H1 (cell line): ENCODE results near the gene DPYD. TPM values are rescaled to one million over a fixed set of nuclear protein-coding genes. Genes with fewer than 3 reads are reported as not detected.

Experiments
- CTCF ChIA-PET: fragments of 300-600 bp; sonication (Branson Sonifier 250); formaldehyde crosslinking; loops from one replicate; lab custom pipeline; 2021; ENCODE audit not compliant: partially characterized antibody; lab: Charles Lee
- POLR2A ChIA-PET: fragments of 300-600 bp; sonication (Branson Sonifier 250); formaldehyde crosslinking; loops from one replicate; lab custom pipeline; 2021; ENCODE audit warnings: inconsistent platforms; ENCODE audit not compliant: partially characterized antibody; lab: Charles Lee
- DNase-seq, 2 experiments: peaks; one replicate each; pipeline versions ENCODE4 v3.0.0 to v3.0.0-alpha.2; 2010 to 2022; ENCODE audit warnings: low spot score in 2 of 2, low read depth in 1 of 2, mixed read lengths in 1 of 2
- FAIRE-seq: peaks from 2 replicates; lab custom pipeline; 2011; peaks lifted over from hg19 to GRCh38; lab: Jason Lieb, UNC
- H2AFZ ChIP-seq: 2 replicates; pipeline ENCODE4 v1.8.1; 2012; ENCODE audit warnings: low read length, inconsistent platforms
- H2AK5ac ChIP-seq: 2 replicates; pipeline ENCODE4 v1.6.1; 2013; ENCODE audit warnings: low read depth, low read length
- H2BK120ac ChIP-seq: replicated peaks from 2 replicates; pipeline ENCODE3; 2013; ENCODE audit warnings: low read depth, low read length, inconsistent platforms
- H2BK12ac ChIP-seq: 2 replicates; pipeline ENCODE4 v1.6.1; 2013; ENCODE audit warnings: low read depth, low read length
- H2BK15ac ChIP-seq: 2 replicates; pipeline ENCODE4 v1.6.1; 2013; ENCODE audit warnings: low read length
- H2BK20ac ChIP-seq: 2 replicates; pipeline ENCODE4 v1.6.1; 2013; ENCODE audit warnings: low read length
- H2BK5ac ChIP-seq: 2 replicates; pipeline ENCODE4 v1.6.1; 2013; ENCODE audit warnings: low read depth, low read length
- H3K14ac ChIP-seq: 2 replicates; pipeline ENCODE4 v1.6.1; 2013; ENCODE audit warnings: inconsistent platforms; ENCODE audit not compliant: insufficient read length
- H3K18ac ChIP-seq: 2 replicates; pipeline ENCODE4 v1.6.1; 2013; ENCODE audit warnings: low read length; ENCODE audit errors: extremely low read depth
- H3K23ac ChIP-seq: 2 replicates; pipeline ENCODE4 v1.6.1; 2013; ENCODE audit warnings: inconsistent platforms; ENCODE audit not compliant: insufficient read length
- H3K23me2 ChIP-seq: 2 replicates; pipeline ENCODE4 v1.6.1; 2013; ENCODE audit warnings: low read depth, low read length
- H3K27ac ChIP-seq: 2 replicates; pipeline ENCODE4 v1.6.1; 2011; ENCODE audit warnings: low read depth, low read length, inconsistent platforms
- H3K27me3 ChIP-seq, 4 experiments: replicated peaks in 1 of 4; 1 replicate in 1 of 4; 2 replicates in 3 of 4; pipeline versions ENCODE4 v1.6.1 to v1.8.1; 2011 to 2013; ENCODE audit warnings: low read length in 3 of 4, mild to moderate bottlenecking in 3 of 4, inconsistent platforms in 2 of 4, mixed read lengths in 2 of 4, moderate library complexity in 1 of 4; ENCODE audit not compliant: control insufficient read depth in 3 of 4, insufficient read depth in 3 of 4; ENCODE audit errors: extremely low read depth in 1 of 4
- H3K36me3 ChIP-seq, 4 experiments: 2 replicates each; pipeline versions ENCODE4 v1.6.1 to v1.8.1; 2011 to 2013; ENCODE audit warnings: mild to moderate bottlenecking in 4 of 4, low read length in 3 of 4, moderate library complexity in 2 of 4, control low read depth in 1 of 4, inconsistent platforms in 1 of 4; ENCODE audit not compliant: insufficient read depth in 4 of 4, control insufficient read depth in 2 of 4
- H3K4ac ChIP-seq: replicated peaks from 2 replicates; pipeline ENCODE3; 2013; ENCODE audit warnings: low read length, low read depth, mixed read lengths, inconsistent platforms; ENCODE audit not compliant: insufficient read length
- H3K4me1 ChIP-seq, 4 experiments: replicated peaks in 1 of 4; 1 replicate in 1 of 4; 2 replicates in 3 of 4; pipeline versions ENCODE4 v1.6.1 to v1.8.1; 2011 to 2013; ENCODE audit warnings: low read length in 3 of 4, inconsistent platforms in 2 of 4, mixed read lengths in 1 of 4; ENCODE audit not compliant: insufficient read depth in 4 of 4, control insufficient read depth in 3 of 4
- H3K4me2 ChIP-seq, 2 experiments: 2 replicates each; pipeline versions ENCODE4 v1.6.1 to v1.8.1; 2011 to 2013; ENCODE audit warnings: low read depth in 2 of 2, low read length in 2 of 2, control low read depth in 1 of 2, inconsistent platforms in 1 of 2, mild to moderate bottlenecking in 1 of 2; ENCODE audit not compliant: insufficient read depth in 1 of 2
- H3K4me3 ChIP-seq, 4 experiments: fragments of 200-600, 300-600 bp in 1 of 4; sonication (generic), shearing (Covaris generic), sonication (Bioruptor Twin) in 1 of 4; 2 replicates each; pipeline versions ENCODE4 v1.5.1 to v1.8.1; 2011 to 2016; ENCODE audit warnings: low read length in 4 of 4, low read depth in 3 of 4, control low read depth in 2 of 4, inconsistent platforms in 2 of 4, mild to moderate bottlenecking in 2 of 4, mixed read lengths in 1 of 4, moderate library complexity in 1 of 4; ENCODE audit not compliant: insufficient read depth in 2 of 4; ENCODE audit errors: extremely low read depth in 1 of 4
- H3K56ac ChIP-seq: replicated peaks from 2 replicates; pipeline ENCODE3; 2013; ENCODE audit warnings: low read depth, mild to moderate bottlenecking, mixed read lengths, low read length, inconsistent platforms; ENCODE audit not compliant: insufficient read length
- H3K79me1 ChIP-seq: 2 replicates; pipeline ENCODE4 v1.6.1; 2013; ENCODE audit warnings: low read depth, low read length, control low read depth
- H3K79me2 ChIP-seq, 2 experiments: 2 replicates each; pipeline versions ENCODE4 v1.6.1 to v1.8.1; 2012 to 2013; ENCODE audit warnings: low read length in 2 of 2, mild to moderate bottlenecking in 2 of 2, inconsistent platforms in 1 of 2; ENCODE audit not compliant: insufficient read depth in 2 of 2, control insufficient read depth in 1 of 2
- H3K9ac ChIP-seq, 4 experiments: replicated peaks in 1 of 4; 1 replicate in 1 of 4; 2 replicates in 3 of 4; pipeline versions ENCODE4 v1.6.1 to v1.8.1; 2011 to 2013; ENCODE audit warnings: low read depth in 3 of 4, low read length in 3 of 4, control low read depth in 2 of 4, mild to moderate bottlenecking in 2 of 4, moderate library complexity in 2 of 4, inconsistent platforms in 1 of 4; ENCODE audit errors: extremely low read depth in 1 of 4
- H3K9me3 ChIP-seq, 2 experiments: 2 replicates each; pipeline versions ENCODE4 v1.6.1 to v1.8.1; 2012 to 2013; ENCODE audit warnings: mild to moderate bottlenecking in 2 of 2, moderate library complexity in 2 of 2, control low read depth in 1 of 2, inconsistent platforms in 1 of 2, low read depth in 1 of 2, low read length in 1 of 2, mixed read lengths in 1 of 2; ENCODE audit not compliant: insufficient read depth in 2 of 2
- H4K20me1 ChIP-seq, 2 experiments: replicated peaks in 1 of 2; 2 replicates each; pipeline versions ENCODE3 to v1.8.1; 2011 to 2013; ENCODE audit warnings: inconsistent platforms in 2 of 2, low read length in 2 of 2, mild to moderate bottlenecking in 1 of 2; ENCODE audit not compliant: insufficient read depth in 2 of 2, control insufficient read depth in 1 of 2
- H4K5ac ChIP-seq: 2 replicates; pipeline ENCODE4 v1.6.1; 2013; ENCODE audit warnings: low read length, low read depth, mixed read lengths, inconsistent platforms; ENCODE audit not compliant: insufficient read length
- H4K8ac ChIP-seq: 2 replicates; pipeline ENCODE4 v1.8.0; 2013; ENCODE audit warnings: mild to moderate bottlenecking, moderate library complexity, low read length, inconsistent platforms; ENCODE audit not compliant: insufficient read depth; ENCODE audit errors: extremely low read depth
- H4K91ac ChIP-seq: replicated peaks from 2 replicates; pipeline ENCODE3; 2013; ENCODE audit warnings: low read length, mixed read lengths, inconsistent platforms; ENCODE audit not compliant: insufficient read length
- ATF2 ChIP-seq: IDR thresholded peaks from 2 replicates; pipeline ENCODE4 v1.6.1; 2012; ENCODE audit warnings: low read length, inconsistent platforms
- ATF3 ChIP-seq: IDR thresholded peaks from 2 replicates; pipeline ENCODE4 v1.6.1; 2011; ENCODE audit warnings: low read depth, mild to moderate bottlenecking, low read length; ENCODE audit not compliant: insufficient read depth
- CBX8 ChIP-seq: fragments of 300-800, 300-1000 bp; sonication (generic); IDR thresholded peaks from 2 replicates; pipeline ENCODE4 v1.7.1; 2016; ENCODE audit warnings: low read depth, low read length, borderline replicate concordance
- EGR1 ChIP-seq: IDR thresholded peaks from 2 replicates; pipeline ENCODE4 v1.6.1; 2011; ENCODE audit warnings: low read depth, low read length, borderline replicate concordance
- EZH2 ChIP-seq: fragments of 200-600 bp; sonication (generic); IDR thresholded peaks from 2 replicates; pipeline ENCODE4 v1.7.1; 2012; ENCODE audit warnings: low read depth, mild to moderate bottlenecking, moderate library complexity, low read length, inconsistent platforms; ENCODE audit not compliant: severe bottlenecking
- JUN ChIP-seq: IDR thresholded peaks from 2 replicates; pipeline ENCODE4 v1.6.1; 2011; ENCODE audit warnings: low read depth, mild to moderate bottlenecking, improper control_type of control experiment, low read length
- NRF1 ChIP-seq: IDR thresholded peaks from 2 replicates; pipeline ENCODE4 v1.6.1; 2011; ENCODE audit warnings: mild to moderate bottlenecking, low read depth, low read length, improper control_type of control experiment
- POLR2A ChIP-seq, 2 experiments: IDR thresholded peaks; 1 replicate in 1 of 2; 2 replicates in 1 of 2; pipeline ENCODE4 v1.6.1; 2011; ENCODE audit warnings: low read depth in 2 of 2, low read length in 2 of 2, mild to moderate bottlenecking in 2 of 2; ENCODE audit errors: control extremely low read depth in 1 of 2
- TBP ChIP-seq: IDR thresholded peaks from 2 replicates; pipeline ENCODE4 v1.6.1; 2011; ENCODE audit warnings: low read depth, low read length, improper control_type of control experiment
- whole genome bisulfite sequencing, 2 experiments: shearing (Covaris generic) in 1 of 2; methylation state at CpG; one replicate each; pipeline versions ENCODE4 v1.1.6 to v1.1.7; 2013 to 2015; ENCODE audit warnings: low lambda C conversion rate in 2 of 2, mixed read lengths in 2 of 2, inconsistent platforms in 1 of 2, low coverage in 1 of 2, missing lambda C conversion rate in 1 of 2; ENCODE audit not compliant: insufficient replicate concordance in 2 of 2, insufficient coverage in 1 of 2, insufficient read length in 1 of 2; ENCODE audit errors: extremely low coverage in 1 of 2, missing lambda C conversion rate in 1 of 2; 5-methylcytosine and 5-hydroxymethylcytosine counted together
- polyA plus RNA-seq, 7 experiments: library from polyadenylated mRNA; depleted of rRNA in 3 of 7; stranded (reverse) in 5 of 7; unstranded in 2 of 7; fragments of >200 nt in 5 of 7; fragments of 200-250 nt in 2 of 7; gene quantifications; 1 replicate in 5 of 7; 2 replicates in 1 of 7; 4 replicates in 1 of 7; pipeline versions ENCODE4 v1.2.1 to v1.2.3, GENCODE V29; 2011 to 2013; ENCODE audit warnings: missing spikeins in 2 of 7, mixed read lengths in 2 of 7
- total RNA-seq: library from RNA; stranded (reverse); fragmentation: NEBNext Ultra II Directional; extraction: Animal tissue kit (Norgen Biotek cat#: 25700); gene quantifications from 2 replicates; pipeline ENCODE4 v1.2.1, GENCODE V29; 2021

DPYD gene
- total and polyA plus RNA-seq, 2 of the 8 experiments (the other 6 are each of a cell fraction or from before 2014, with no cell fraction given): 0.29 to 0.73 TPM

- no peak overlapping the region for H4K5ac ChIP-seq
- no peak overlapping the region for H3K18ac ChIP-seq
- no peak overlapping the region for H3K23ac ChIP-seq
- H3K4me1 ChIP-seq: no peaks in the 10 kb centered on the region
- H3K9me3 ChIP-seq: peaks cover 0 to 5% of the 10 kb centered on the region in 2 experiments; a peak in 2 of 4 replicates
- no peak overlapping the region for H2AFZ ChIP-seq
- no peak overlapping the region for H3K4me3 ChIP-seq
- DNase-seq (no peak), FAIRE-seq (no peak)
- H3K27ac ChIP-seq: no peak overlapping the region
- no peak overlapping the region for H2BK120ac ChIP-seq
- H3K79me1 ChIP-seq: no peaks in the 10 kb centered on the region
- H3K4me2 ChIP-seq: no peak overlapping the region
- no peaks in the 10 kb centered on the region for H3K36me3 ChIP-seq
- H4K91ac ChIP-seq: no peak overlapping the region
- no peak overlapping the region for H2BK15ac ChIP-seq
- no peak overlapping the region for H3K9ac ChIP-seq
- ChIA-PET POLR2A (no interaction called here), CTCF (interaction anchor here (0.6 kb wide), 1 partner anchor 51 kb away, joined by 3 read pairs; no protein-coding TSS in a partner anchor)
- H3K27me3 ChIP-seq: no peaks in the 10 kb centered on the region
- no peak overlapping the region for H3K4ac ChIP-seq
- WGBS, 2 experiments: 88% methylated on average over 1 of the region's 1 CpG; no CpG with 5 or more reads in 1 of the 2 experiments
- H4K8ac ChIP-seq: no peak overlapping the region
- H3K56ac ChIP-seq: no peak overlapping the region
- no peak overlapping the region for H3K14ac ChIP-seq
- H3K23me2 ChIP-seq: no peaks in the 10 kb centered on the region
- no peak overlapping the region for H2BK5ac ChIP-seq
- TF ChIP-seq CBX8 (no peak), NRF1 (no peak), ATF2 (no peak), EGR1 (no peak), POLR2A (IDR thresholded peaks at IDR 0.05; ENCODE audit: control extremely low read depth in 1 of 2, low read depth in 2 of 2, low read length in 2 of 2) (no peak), EZH2 (no peak), ATF3 (no peak), JUN (no peak), TBP (no peak)
- no peaks in the 10 kb centered on the region for H3K79me2 ChIP-seq
- no peaks in the 10 kb centered on the region for H4K20me1 ChIP-seq
- no peak overlapping the region for H2BK20ac ChIP-seq
- no peak overlapping the region for H2AK5ac ChIP-seq
- H2BK12ac ChIP-seq: no peak overlapping the region
Observed at GRCh38 chr1:97281962-97282361, 638.9 kb downstream of the DPYD start.
